MM.1S (cell line): ENCODE measurements around the gene HS2ST1.

Experiments
- DNase-seq: peaks from one replicate; pipeline ENCODE4 v3.0.0-alpha.2; 2015
- H2AFZ ChIP-seq: fragments of 300-600 bp; sonication (generic); 2 replicates; pipeline ENCODE4 v1.6.0; 2016; ENCODE audit warnings: antibody characterized with exemption, low read length
- H3F3A ChIP-seq: fragments of 300-600 bp; sonication (generic); 2 replicates; pipeline ENCODE4 v1.6.1; 2016; ENCODE audit warnings: mild to moderate bottlenecking, antibody characterized with exemption, low read length, moderate library complexity, mixed read lengths; ENCODE audit not compliant: insufficient read depth
- H3K27ac ChIP-seq: fragments of 300-600 bp; sonication (generic); 2 replicates; pipeline ENCODE4 v1.5.1; 2016; ENCODE audit warnings: mild to moderate bottlenecking, low read length
- H3K27me3 ChIP-seq: fragments of 300-600 bp; sonication (generic); replicated peaks from 2 replicates; pipeline ENCODE4 v1.6.0; 2016; ENCODE audit warnings: low read length; ENCODE audit not compliant: insufficient read depth
- H3K36me3 ChIP-seq: fragments of 300-600 bp; sonication (generic); replicated peaks from 2 replicates; pipeline ENCODE4 v1.6.1; 2016; ENCODE audit warnings: mild to moderate bottlenecking, low read length, mixed read lengths; ENCODE audit not compliant: insufficient read depth
- H3K4me1 ChIP-seq: fragments of 300-600 bp; sonication (generic); 2 replicates; pipeline ENCODE4 v1.6.1; 2016; ENCODE audit warnings: low read length, mixed read lengths
- H3K4me2 ChIP-seq: fragments of 300-600 bp; sonication (generic); 2 replicates; pipeline ENCODE4 v1.6.0; 2016; ENCODE audit warnings: low read depth, low read length
- H3K4me3 ChIP-seq: fragments of 300-600 bp; sonication (generic); 2 replicates; pipeline ENCODE4 v1.5.1; 2016; ENCODE audit warnings: low read length, mixed read lengths
- H3K79me2 ChIP-seq: fragments of 300-600 bp; sonication (generic); 2 replicates; pipeline ENCODE4 v1.6.1; 2016; ENCODE audit warnings: mixed run types, low read length, mixed read lengths
- H3K9ac ChIP-seq: fragments of 300-600 bp; sonication (generic); 2 replicates; pipeline ENCODE4 v1.6.1; 2016; ENCODE audit warnings: low read length, mixed read lengths
- H3K9me2 ChIP-seq: fragments of 300-600 bp; sonication (generic); replicated peaks from 2 replicates; pipeline ENCODE4 v1.6.1; 2016; ENCODE audit warnings: mild to moderate bottlenecking, low read length, mixed read lengths; ENCODE audit not compliant: insufficient read depth
- H3K9me3 ChIP-seq: fragments of 300-600 bp; sonication (generic); replicated peaks from 2 replicates; pipeline ENCODE4 v1.6.1; 2016; ENCODE audit warnings: mild to moderate bottlenecking, low read length, mixed read lengths; ENCODE audit not compliant: insufficient read depth
- H4K20me1 ChIP-seq: fragments of 300-600 bp; sonication (generic); 2 replicates; pipeline ENCODE4 v1.6.1; 2016; ENCODE audit warnings: mild to moderate bottlenecking, low read length, moderate library complexity, mixed read lengths; ENCODE audit not compliant: insufficient read depth
- EZH2 ChIP-seq: fragments of 300-600 bp; sonication (generic); optimal IDR thresholded peaks from 2 replicates; pipeline ENCODE3; 2017; ENCODE audit warnings: low read depth, mild to moderate bottlenecking, antibody characterized with exemption, low read length, mixed read lengths
- EZH2phosphoT487 ChIP-seq: fragments of 300-600 bp; sonication (generic); IDR thresholded peaks from 2 replicates; pipeline ENCODE4 v1.6.1; 2018; ENCODE audit warnings: antibody characterized with exemption, low read length
- TF ChIP-seq, protein P1 (sequence below): fragments of 300-600 bp; sonication (generic); IDR thresholded peaks from 2 replicates; pipeline ENCODE4 v1.5.1; 2016; ENCODE audit warnings: antibody characterized with exemption, low read length, mixed read lengths

Gene HS2ST1

DNA sequence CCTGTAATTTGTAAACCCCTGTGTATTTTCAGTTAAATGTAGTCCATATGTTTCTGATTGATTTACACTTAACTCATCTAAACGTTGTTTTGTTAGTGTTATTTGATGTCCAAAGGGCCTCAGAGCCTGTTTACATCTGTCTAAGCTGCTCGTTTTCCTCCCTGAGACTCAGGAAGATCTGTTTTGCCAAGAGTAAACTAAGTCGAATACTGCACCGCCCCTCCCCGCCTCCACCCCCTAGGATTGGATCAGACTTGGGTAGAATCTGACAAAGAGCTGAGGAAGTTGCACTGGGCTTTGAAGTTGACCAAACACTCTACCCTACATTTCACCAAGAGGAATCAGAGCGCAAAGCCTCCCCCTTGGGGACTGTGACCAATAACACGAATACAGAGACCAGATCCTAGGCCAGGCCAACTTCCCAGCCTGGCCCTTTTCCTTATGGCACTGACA is 207.3 kb downstream of the HS2ST1 start:
- Histone ChIP-seq H3K27me3 (no peaks in the 10 kb centered on the region), H3F3A (no peaks in the 10 kb centered on the region), H2AFZ (no peak overlapping the region), H3K79me2 (no peaks in the 10 kb centered on the region), H4K20me1 (no peaks in the 10 kb centered on the region), H3K9me2 (no peaks in the 10 kb centered on the region), H3K36me3 (no peaks in the 10 kb centered on the region), H3K9ac (no peak overlapping the region), H3K4me2 (no peak overlapping the region), H3K9me3 (no peaks in the 10 kb centered on the region; the same call in 1 of the 2 replicates), H3K27ac (no peak overlapping the region), H3K4me3 (no peak overlapping the region), H3K4me1 (no peaks in the 10 kb centered on the region)
- no peak for DNase-seq
- TF ChIP-seq EZH2phosphoT487 (no peak), EZH2 (no peak)
- TF ChIP-seq, protein P1, sequence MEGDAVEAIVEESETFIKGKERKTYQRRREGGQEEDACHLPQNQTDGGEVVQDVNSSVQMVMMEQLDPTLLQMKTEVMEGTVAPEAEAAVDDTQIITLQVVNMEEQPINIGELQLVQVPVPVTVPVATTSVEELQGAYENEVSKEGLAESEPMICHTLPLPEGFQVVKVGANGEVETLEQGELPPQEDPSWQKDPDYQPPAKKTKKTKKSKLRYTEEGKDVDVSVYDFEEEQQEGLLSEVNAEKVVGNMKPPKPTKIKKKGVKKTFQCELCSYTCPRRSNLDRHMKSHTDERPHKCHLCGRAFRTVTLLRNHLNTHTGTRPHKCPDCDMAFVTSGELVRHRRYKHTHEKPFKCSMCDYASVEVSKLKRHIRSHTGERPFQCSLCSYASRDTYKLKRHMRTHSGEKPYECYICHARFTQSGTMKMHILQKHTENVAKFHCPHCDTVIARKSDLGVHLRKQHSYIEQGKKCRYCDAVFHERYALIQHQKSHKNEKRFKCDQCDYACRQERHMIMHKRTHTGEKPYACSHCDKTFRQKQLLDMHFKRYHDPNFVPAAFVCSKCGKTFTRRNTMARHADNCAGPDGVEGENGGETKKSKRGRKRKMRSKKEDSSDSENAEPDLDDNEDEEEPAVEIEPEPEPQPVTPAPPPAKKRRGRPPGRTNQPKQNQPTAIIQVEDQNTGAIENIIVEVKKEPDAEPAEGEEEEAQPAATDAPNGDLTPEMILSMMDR = no peak

DNA sequence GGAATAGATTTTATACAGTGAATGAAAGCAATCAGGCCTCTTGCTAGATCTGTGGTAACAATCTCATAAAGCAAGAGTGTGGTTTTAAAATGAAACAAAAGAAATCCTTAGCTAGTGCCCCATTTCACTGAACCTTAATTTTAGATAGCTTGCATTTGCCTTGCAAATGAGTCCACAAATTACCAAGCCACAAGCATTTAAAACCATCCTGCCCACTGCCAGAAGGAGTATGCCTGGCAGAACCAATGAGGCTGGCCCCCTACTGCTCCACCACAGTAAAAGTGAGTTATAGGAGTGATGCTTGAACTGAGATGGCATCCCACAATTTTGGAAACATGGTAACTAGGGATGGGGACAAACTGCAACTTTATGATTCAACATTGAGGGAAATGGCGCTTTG is 207.8 kb downstream of the HS2ST1 start:
- no peak for TF ChIP-seq EZH2
- TF ChIP-seq, protein P1 = no peak
- TF ChIP-seq EZH2phosphoT487 = no peak
- no peak for DNase-seq
- no peak overlapping the region for H3K27ac ChIP-seq

DNA sequence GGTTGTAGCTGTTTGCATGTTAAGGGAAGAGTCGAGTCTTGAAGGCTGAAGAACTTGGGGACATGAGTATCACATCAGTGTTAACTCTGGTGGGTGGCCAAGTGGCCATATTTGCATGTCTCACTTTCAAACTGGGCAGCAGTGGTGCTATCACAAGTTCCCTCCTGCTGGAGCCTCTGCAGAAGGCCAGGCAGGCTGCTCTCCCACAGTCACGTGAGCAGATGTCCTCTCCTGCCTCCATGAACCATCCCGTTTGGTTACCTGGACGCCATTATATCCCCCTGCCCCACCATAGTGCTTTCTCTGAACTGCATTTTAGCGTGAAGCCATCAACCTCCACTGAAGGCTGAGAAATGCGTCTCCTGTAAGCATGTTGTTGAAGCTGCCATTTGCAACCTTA is 209.2 kb downstream of the HS2ST1 start:
- no peaks in the 10 kb centered on the region for H3K79me2 ChIP-seq
- no peaks in the 10 kb centered on the region for H3K9me2 ChIP-seq
- H3K9ac ChIP-seq = no peak overlapping the region
- no peaks in the 10 kb centered on the region for H3F3A ChIP-seq
- H3K4me1 ChIP-seq = no peaks in the 10 kb centered on the region
- no peaks in the 10 kb centered on the region for H3K27me3 ChIP-seq
- no peaks in the 10 kb centered on the region; the same call in 1 of the 2 replicates for H3K9me3 ChIP-seq
- TF ChIP-seq EZH2phosphoT487 (no peak), EZH2 (no peak)
- TF ChIP-seq, protein P1 = no peak
- no peak overlapping the region for H3K4me3 ChIP-seq
- H3K27ac ChIP-seq = no peak overlapping the region
- no peaks in the 10 kb centered on the region for H4K20me1 ChIP-seq
- no peaks in the 10 kb centered on the region for H3K36me3 ChIP-seq
- H3K4me2 ChIP-seq = no peak overlapping the region
- DNase-seq = no peak
- no peak overlapping the region for H2AFZ ChIP-seq

More for the DNA sequence above, 207.8 kb downstream of the HS2ST1 start:
- Histone ChIP-seq H3K27me3 (no peaks in the 10 kb centered on the region), H3K79me2 (no peaks in the 10 kb centered on the region), H3K36me3 (no peaks in the 10 kb centered on the region), H3K9me2 (no peaks in the 10 kb centered on the region), H3F3A (no peaks in the 10 kb centered on the region), H3K4me2 (no peak overlapping the region), H3K9ac (no peak overlapping the region), H3K9me3 (no peaks in the 10 kb centered on the region; the same call in 1 of the 2 replicates), H3K4me1 (no peaks in the 10 kb centered on the region), H3K4me3 (no peak overlapping the region), H2AFZ (no peak overlapping the region), H4K20me1 (no peaks in the 10 kb centered on the region)
